K562 (cell line): ENCODE measurements around the gene HMOX2. TPM values are rescaled to one million over a fixed set of nuclear protein-coding genes. Genes with fewer than 3 reads are reported as not detected.

Experiments used
- IRF2 ChIP-seq: sonication (generic); formaldehyde crosslinking; IDR thresholded peaks from 2 replicates; pipeline ENCODE4 v1.8.1; 2022; ENCODE audit warnings: mild to moderate bottlenecking, missing genetic modification reagents
- LCOR ChIP-seq: sonication (generic); formaldehyde crosslinking; IDR thresholded peaks from 2 replicates; pipeline ENCODE4 v1.8.0; 2022; ENCODE audit warnings: mild to moderate bottlenecking, missing genetic modification reagents
- NCOA1 ChIP-seq: fragments of 450-650 bp; IDR thresholded peaks from 2 replicates; pipeline ENCODE4 v1.6.1; 2016; ENCODE audit warnings: low read depth
- PHTF2 ChIP-seq: fragments of 250-450 bp; sonication (Bioruptor Pico); IDR thresholded peaks from 2 replicates; pipeline ENCODE4 v1.5.0; 2021; ENCODE audit warnings: mild to moderate bottlenecking
- POLR3A ChIP-seq: IDR thresholded peaks from 2 replicates; pipeline ENCODE4 v1.6.1; 2011; ENCODE audit warnings: borderline replicate concordance, mild to moderate bottlenecking, moderate library complexity; ENCODE audit not compliant: insufficient read length, insufficient read depth; ENCODE audit errors: extremely low read depth
- RAD21 ChIP-seq, 2 experiments: fragments of 250-450 bp in 1 of 2; fragments of 450-650 bp in 1 of 2; sonication (Bioruptor Pico) in 1 of 2; formaldehyde crosslinking in 1 of 2; IDR thresholded peaks in 1 of 2; conservative IDR thresholded peaks in 1 of 2; 2 replicates each; pipeline versions ENCODE4 v1.4.0 to v1.8.0; 2020 to 2022; ENCODE audit warnings: mild to moderate bottlenecking in 2 of 2, moderate library complexity in 1 of 2
- RBM22 ChIP-seq: fragments of 200-400 bp; formaldehyde crosslinking; IDR thresholded peaks from 2 replicates; pipeline ENCODE4 v1.6.1; 2018; ENCODE audit warnings: low read length, low read depth; ENCODE audit not compliant: poor library complexity, severe bottlenecking
- SNIP1 ChIP-seq: fragments of 450-650 bp; IDR thresholded peaks from 2 replicates; pipeline ENCODE4 v1.7.1; 2017; ENCODE audit warnings: low read depth, mild to moderate bottlenecking
- ZNF561 ChIP-seq: fragments of 450-650 bp; formaldehyde crosslinking; conservative IDR thresholded peaks from 2 replicates; pipeline ENCODE4 v1.4.0; 2020; ENCODE audit warnings: mild to moderate bottlenecking, moderate library complexity
- ZZZ3 ChIP-seq: fragments of 450-650 bp; IDR thresholded peaks from 2 replicates; pipeline ENCODE4 v1.6.1; 2016; ENCODE audit warnings: antibody characterized with exemption, mild to moderate bottlenecking, moderate library complexity
- polyA plus RNA-seq, 8 experiments: library from polyadenylated mRNA; depleted of rRNA in 4 of 8; stranded (reverse) in 5 of 8; unstranded in 3 of 8; fragments of >200 nt; fragmentation: Nextera tagmentation in 2 of 8; fragmentation: Illumina TruSeq in 1 of 8; extraction: Ambion mirVana in 2 of 8; extraction: Trizol in 1 of 8; gene quantifications; 2 replicates each; pipeline versions ENCODE4 v1.2.1 to v1.2.3, GENCODE V29; 2011 to 2014; ENCODE audit warnings: inconsistent platforms in 1 of 8, missing spikeins in 1 of 8
- total RNA-seq, 7 experiments: library from RNA; depleted of rRNA in 6 of 7; stranded (reverse); fragments of >200 nt in 6 of 7; fragmentation: Illumina TruSeq in 2 of 7; extraction: Trizol in 2 of 7; gene quantifications; 2 replicates each; pipeline versions ENCODE4 v1.2.1 to v1.2.3, GENCODE V29; 2011 to 2021; ENCODE audit warnings: low replicate concordance in 1 of 7
- TF ChIP-seq, protein P1 (sequence below): fragments of 450-650 bp; conservative IDR thresholded peaks from 2 replicates; pipeline ENCODE4 v1.6.1; 2016; ENCODE audit warnings: missing genetic modification characterization, low read depth, mild to moderate bottlenecking, control low read depth, missing compliant biosample characterization
- TF ChIP-seq, protein P2 (sequence below): fragments of 200-400 bp; formaldehyde crosslinking; IDR thresholded peaks from 2 replicates; pipeline ENCODE4 v1.6.1; 2017; ENCODE audit warnings: mild to moderate bottlenecking, low read depth, low read length, moderate library complexity
- TF ChIP-seq, protein P3 (sequence below): fragments of 150-350 bp; conservative IDR thresholded peaks from 2 replicates; pipeline ENCODE4 v1.6.1; 2014; ENCODE audit warnings: low read length
- TF ChIP-seq, protein P4 (sequence below): IDR thresholded peaks from 3 replicates; pipeline ENCODE4 v1.6.1; 2011; ENCODE audit warnings: borderline replicate concordance, mild to moderate bottlenecking, moderate library complexity; ENCODE audit not compliant: insufficient read length; ENCODE audit errors: extremely low read depth
- TF ChIP-seq, protein P5 (sequence below): sonication (generic); formaldehyde crosslinking; IDR thresholded peaks from 2 replicates; pipeline ENCODE4 v1.8.0; 2022; ENCODE audit warnings: mild to moderate bottlenecking, low read depth, missing genetic modification reagents

HMOX2 gene
- total and polyA plus RNA-seq, 9 of the 15 experiments (the other 6 are each of a cell fraction or from before 2014, with no cell fraction given) = 26.8 to 87.4 (median 57.4) TPM

DNA sequence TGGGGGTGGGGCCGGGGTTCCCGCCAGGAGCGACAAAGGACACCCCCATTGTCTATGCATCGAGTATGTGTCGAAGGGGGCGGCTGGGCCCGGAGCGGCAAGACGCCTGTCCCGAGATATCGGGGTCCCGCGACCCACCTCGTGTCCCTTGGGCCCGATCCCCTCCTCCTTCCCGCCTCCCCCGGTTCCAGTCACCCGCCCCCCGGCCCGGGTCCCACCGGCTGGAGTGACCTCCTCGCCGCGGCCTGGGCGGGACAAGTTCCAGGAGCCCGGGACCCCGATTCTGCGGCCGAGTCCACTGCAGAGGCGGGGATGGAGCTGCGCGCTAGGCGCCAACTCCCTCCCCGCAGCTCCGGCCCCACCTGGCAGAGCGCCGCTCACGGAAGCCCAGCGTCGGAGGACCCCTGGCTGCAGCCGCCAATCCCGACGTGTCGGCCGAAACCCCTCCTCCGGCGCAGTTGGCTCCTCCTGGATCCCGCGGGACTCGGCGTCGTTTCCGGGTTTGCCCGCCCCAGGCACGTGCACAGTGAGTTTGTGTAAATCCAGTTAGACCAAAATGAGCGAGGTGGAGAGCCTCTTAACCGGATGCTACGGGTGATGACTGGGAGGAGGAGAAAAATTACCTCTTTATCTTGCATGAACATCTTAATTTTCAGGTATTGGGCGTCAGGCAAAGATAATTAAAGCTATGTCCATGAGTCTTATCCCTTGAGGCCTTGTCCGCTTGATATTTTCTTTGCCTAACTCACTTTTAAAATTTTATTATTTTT lies 1.8 kb upstream of the HMOX2 start, which contains the start of gene NMRAL1 (continued):
- TF ChIP-seq, protein P1, sequence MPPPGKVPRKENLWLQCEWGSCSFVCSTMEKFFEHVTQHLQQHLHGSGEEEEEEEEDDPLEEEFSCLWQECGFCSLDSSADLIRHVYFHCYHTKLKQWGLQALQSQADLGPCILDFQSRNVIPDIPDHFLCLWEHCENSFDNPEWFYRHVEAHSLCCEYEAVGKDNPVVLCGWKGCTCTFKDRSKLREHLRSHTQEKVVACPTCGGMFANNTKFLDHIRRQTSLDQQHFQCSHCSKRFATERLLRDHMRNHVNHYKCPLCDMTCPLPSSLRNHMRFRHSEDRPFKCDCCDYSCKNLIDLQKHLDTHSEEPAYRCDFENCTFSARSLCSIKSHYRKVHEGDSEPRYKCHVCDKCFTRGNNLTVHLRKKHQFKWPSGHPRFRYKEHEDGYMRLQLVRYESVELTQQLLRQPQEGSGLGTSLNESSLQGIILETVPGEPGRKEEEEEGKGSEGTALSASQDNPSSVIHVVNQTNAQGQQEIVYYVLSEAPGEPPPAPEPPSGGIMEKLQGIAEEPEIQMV (tag) = no peak
- TF ChIP-seq, protein P2, sequence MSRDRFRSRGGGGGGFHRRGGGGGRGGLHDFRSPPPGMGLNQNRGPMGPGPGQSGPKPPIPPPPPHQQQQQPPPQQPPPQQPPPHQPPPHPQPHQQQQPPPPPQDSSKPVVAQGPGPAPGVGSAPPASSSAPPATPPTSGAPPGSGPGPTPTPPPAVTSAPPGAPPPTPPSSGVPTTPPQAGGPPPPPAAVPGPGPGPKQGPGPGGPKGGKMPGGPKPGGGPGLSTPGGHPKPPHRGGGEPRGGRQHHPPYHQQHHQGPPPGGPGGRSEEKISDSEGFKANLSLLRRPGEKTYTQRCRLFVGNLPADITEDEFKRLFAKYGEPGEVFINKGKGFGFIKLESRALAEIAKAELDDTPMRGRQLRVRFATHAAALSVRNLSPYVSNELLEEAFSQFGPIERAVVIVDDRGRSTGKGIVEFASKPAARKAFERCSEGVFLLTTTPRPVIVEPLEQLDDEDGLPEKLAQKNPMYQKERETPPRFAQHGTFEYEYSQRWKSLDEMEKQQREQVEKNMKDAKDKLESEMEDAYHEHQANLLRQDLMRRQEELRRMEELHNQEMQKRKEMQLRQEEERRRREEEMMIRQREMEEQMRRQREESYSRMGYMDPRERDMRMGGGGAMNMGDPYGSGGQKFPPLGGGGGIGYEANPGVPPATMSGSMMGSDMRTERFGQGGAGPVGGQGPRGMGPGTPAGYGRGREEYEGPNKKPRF = no peak
- TF ChIP-seq IRF2 (CRISPR knock-in tag) (no peak), SNIP1 (no peak), POLR3A (no peak), RBM22 (no peak), LCOR (CRISPR knock-in tag) (peak; percentile 78; the same call in 1 of the 2 replicates), NCOA1 (no peak), ZNF561 (CRISPR knock-in tag) (no peak), RAD21 (CRISPR knock-in tag; conservative IDR thresholded peaks at IDR 0.05 in 1 of 2, IDR thresholded peaks at IDR 0.05 in 1 of 2) (no peak), PHTF2 (CRISPR knock-in tag) (no peak), ZZZ3 (peak; percentile 77; the same call in 1 of the 2 replicates)
- TF ChIP-seq, protein P3, sequence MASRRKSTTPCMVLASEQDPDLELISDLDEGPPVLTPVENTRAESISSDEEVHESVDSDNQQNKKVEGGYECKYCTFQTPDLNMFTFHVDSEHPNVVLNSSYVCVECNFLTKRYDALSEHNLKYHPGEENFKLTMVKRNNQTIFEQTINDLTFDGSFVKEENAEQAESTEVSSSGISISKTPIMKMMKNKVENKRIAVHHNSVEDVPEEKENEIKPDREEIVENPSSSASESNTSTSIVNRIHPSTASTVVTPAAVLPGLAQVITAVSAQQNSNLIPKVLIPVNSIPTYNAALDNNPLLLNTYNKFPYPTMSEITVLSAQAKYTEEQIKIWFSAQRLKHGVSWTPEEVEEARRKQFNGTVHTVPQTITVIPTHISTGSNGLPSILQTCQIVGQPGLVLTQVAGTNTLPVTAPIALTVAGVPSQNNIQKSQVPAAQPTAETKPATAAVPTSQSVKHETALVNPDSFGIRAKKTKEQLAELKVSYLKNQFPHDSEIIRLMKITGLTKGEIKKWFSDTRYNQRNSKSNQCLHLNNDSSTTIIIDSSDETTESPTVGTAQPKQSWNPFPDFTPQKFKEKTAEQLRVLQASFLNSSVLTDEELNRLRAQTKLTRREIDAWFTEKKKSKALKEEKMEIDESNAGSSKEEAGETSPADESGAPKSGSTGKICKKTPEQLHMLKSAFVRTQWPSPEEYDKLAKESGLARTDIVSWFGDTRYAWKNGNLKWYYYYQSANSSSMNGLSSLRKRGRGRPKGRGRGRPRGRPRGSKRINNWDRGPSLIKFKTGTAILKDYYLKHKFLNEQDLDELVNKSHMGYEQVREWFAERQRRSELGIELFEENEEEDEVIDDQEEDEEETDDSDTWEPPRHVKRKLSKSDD = 0 out of 2 replicates have a peak, but pooled peaks have one; percentile 29
- TF ChIP-seq, protein P4, sequence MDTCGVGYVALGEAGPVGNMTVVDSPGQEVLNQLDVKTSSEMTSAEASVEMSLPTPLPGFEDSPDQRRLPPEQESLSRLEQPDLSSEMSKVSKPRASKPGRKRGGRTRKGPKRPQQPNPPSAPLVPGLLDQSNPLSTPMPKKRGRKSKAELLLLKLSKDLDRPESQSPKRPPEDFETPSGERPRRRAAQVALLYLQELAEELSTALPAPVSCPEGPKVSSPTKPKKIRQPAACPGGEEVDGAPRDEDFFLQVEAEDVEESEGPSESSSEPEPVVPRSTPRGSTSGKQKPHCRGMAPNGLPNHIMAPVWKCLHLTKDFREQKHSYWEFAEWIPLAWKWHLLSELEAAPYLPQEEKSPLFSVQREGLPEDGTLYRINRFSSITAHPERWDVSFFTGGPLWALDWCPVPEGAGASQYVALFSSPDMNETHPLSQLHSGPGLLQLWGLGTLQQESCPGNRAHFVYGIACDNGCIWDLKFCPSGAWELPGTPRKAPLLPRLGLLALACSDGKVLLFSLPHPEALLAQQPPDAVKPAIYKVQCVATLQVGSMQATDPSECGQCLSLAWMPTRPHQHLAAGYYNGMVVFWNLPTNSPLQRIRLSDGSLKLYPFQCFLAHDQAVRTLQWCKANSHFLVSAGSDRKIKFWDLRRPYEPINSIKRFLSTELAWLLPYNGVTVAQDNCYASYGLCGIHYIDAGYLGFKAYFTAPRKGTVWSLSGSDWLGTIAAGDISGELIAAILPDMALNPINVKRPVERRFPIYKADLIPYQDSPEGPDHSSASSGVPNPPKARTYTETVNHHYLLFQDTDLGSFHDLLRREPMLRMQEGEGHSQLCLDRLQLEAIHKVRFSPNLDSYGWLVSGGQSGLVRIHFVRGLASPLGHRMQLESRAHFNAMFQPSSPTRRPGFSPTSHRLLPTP = no peak
- TF ChIP-seq, protein P5, sequence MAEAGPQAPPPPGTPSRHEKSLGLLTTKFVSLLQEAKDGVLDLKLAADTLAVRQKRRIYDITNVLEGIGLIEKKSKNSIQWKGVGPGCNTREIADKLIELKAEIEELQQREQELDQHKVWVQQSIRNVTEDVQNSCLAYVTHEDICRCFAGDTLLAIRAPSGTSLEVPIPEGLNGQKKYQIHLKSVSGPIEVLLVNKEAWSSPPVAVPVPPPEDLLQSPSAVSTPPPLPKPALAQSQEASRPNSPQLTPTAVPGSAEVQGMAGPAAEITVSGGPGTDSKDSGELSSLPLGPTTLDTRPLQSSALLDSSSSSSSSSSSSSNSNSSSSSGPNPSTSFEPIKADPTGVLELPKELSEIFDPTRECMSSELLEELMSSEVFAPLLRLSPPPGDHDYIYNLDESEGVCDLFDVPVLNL (CRISPR knock-in tag) = no peak
